ENCODE results near the gene WASHC3. TPM values are rescaled to one million over a fixed set of nuclear protein-coding genes. Genes with fewer than 3 reads are reported as not detected.
"Not testable (repeated sequence)": the region's sequence is repeated elsewhere in the genome, so short reads cannot be mapped to it uniquely, and the experiment has no call there.

WASHC3 gene
- total and polyA plus RNA-seq, 9 donors, result 24.8 to 72.8 (median 35.6) TPM

DNA sequence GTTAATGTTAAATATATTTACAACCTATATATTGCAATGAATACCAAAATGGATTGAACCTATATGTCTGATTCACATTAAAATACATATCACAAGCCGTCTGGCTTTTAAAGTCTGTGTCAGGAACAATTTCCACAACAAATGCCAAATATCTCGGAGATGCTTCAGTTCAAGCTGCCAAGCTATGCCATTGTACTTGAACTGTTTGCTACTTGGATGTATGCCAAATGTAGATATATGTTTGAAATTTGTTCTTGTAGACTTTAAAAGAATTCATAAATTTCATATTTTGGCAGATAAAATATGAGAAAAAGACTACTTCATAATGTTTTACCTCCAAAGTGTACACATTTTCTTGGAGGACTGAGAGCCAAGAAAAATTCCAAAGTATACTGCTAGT, 37.0 kb downstream of the WASHC3 start:
- Histone ChIP-seq H3K27me3 (no peaks in the 10 kb centered on the region), H3K9me3 (no peaks in the 10 kb centered on the region), H3K4me3 (no peak overlapping the region), H3K27ac (no peak overlapping the region), H3K4me1 (ENCODE audit: insufficient read depth) (peaks cover 6% of the 10 kb centered on the region), H3K36me3 (no peaks in the 10 kb centered on the region)
- no peak for DNase-seq
- no peak for TF ChIP-seq POLR2A (IDR thresholded peaks at IDR 0.05)
- TF ChIP-seq, protein P1, sequence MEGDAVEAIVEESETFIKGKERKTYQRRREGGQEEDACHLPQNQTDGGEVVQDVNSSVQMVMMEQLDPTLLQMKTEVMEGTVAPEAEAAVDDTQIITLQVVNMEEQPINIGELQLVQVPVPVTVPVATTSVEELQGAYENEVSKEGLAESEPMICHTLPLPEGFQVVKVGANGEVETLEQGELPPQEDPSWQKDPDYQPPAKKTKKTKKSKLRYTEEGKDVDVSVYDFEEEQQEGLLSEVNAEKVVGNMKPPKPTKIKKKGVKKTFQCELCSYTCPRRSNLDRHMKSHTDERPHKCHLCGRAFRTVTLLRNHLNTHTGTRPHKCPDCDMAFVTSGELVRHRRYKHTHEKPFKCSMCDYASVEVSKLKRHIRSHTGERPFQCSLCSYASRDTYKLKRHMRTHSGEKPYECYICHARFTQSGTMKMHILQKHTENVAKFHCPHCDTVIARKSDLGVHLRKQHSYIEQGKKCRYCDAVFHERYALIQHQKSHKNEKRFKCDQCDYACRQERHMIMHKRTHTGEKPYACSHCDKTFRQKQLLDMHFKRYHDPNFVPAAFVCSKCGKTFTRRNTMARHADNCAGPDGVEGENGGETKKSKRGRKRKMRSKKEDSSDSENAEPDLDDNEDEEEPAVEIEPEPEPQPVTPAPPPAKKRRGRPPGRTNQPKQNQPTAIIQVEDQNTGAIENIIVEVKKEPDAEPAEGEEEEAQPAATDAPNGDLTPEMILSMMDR (IDR thresholded peaks at IDR 0.05), result no peak
- TF ChIP-seq EP300 (IDR thresholded peaks at IDR 0.05), result no peak
- WGBS, 3 donors, result 28 to 39% (median 37%) methylated on average over 2 of the region's 2 CpGs
- intact Hi-C loops (cut with DNase I), result no loop called here

- Histone ChIP-seq H3K4me3 (no peak overlapping the region), H3K36me3 (no peaks in the 10 kb centered on the region), H3K4me1 (ENCODE audit: insufficient read depth) (peaks cover 6% of the 10 kb centered on the region), H3K9me3 (no peaks in the 10 kb centered on the region), H3K27me3 (no peaks in the 10 kb centered on the region), H3K27ac (no peak overlapping the region)
- no peak for TF ChIP-seq EP300 (IDR thresholded peaks at IDR 0.05)
- TF ChIP-seq, protein P1 (IDR thresholded peaks at IDR 0.05), result no peak
- no peak for TF ChIP-seq POLR2A (IDR thresholded peaks at IDR 0.05)
- 22 to 33% (median 25%) methylated on average over 3 of the region's 3 CpGs for WGBS, 3 donors
- DNase-seq, result no peak
- intact Hi-C loops (cut with DNase I), result no loop called here
Measured at GRCh38 chr12:102023343-102023930, 38.4 kb downstream of the WASHC3 start.

DNA sequence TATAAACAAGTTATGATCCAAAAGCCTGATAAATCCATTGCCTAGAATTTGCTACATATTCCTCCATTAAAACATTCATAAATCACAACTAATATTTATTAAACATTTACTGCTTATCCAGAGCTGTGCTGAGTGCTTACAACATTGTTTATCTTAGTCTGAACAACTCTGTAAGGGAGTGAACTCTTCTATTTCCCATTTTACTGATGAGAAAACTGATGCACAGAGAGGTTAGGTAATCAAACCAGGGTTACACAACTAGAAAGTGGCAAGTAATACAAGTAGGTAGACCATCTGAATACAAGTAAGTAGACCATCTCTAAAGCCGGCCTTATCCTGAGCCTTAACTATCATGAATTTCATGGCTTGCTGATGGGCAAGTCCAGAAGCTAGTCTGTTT, 39.5 kb downstream of the WASHC3 start:
- intact Hi-C loops (cut with DNase I), result no loop called here

GRCh38 chr12:102021540-102022246, 40.1 kb downstream of the WASHC3 start:
- H3K27me3 ChIP-seq, result no peaks in the 10 kb centered on the region
- intact Hi-C loops (cut with DNase I), result no loop called here
- no peak overlapping the region for H3K4me3 ChIP-seq
- DNase-seq, result no peak
- H3K4me1 ChIP-seq (ENCODE audit: insufficient read depth), result peaks cover 6% of the 10 kb centered on the region
- H3K9me3 ChIP-seq, result no peaks in the 10 kb centered on the region
- no peaks in the 10 kb centered on the region for H3K36me3 ChIP-seq
- WGBS, 3 donors, result 62 to 76% (median 75%) methylated on average over 2 of the region's 2 CpGs
- H3K27ac ChIP-seq, result no peak overlapping the region
- TF ChIP-seq, protein P1 (IDR thresholded peaks at IDR 0.05), result no peak
- TF ChIP-seq POLR2A (IDR thresholded peaks at IDR 0.05) (no peak), EP300 (IDR thresholded peaks at IDR 0.05) (no peak)

More for the DNA sequence above, 39.5 kb downstream of the WASHC3 start:
- 91 to 95% (median 92%) methylated on average over 1 of the region's 1 CpG for whole genome bisulfite sequencing, 3 donors
- peaks cover 6% of the 10 kb centered on the region for H3K4me1 ChIP-seq (ENCODE audit: insufficient read depth)
- H3K36me3 ChIP-seq, result no peaks in the 10 kb centered on the region
- no peaks in the 10 kb centered on the region for H3K9me3 ChIP-seq
- no peak overlapping the region for H3K27ac ChIP-seq
- H3K27me3 ChIP-seq, result no peaks in the 10 kb centered on the region
- TF ChIP-seq EP300 (IDR thresholded peaks at IDR 0.05) (no peak), POLR2A (IDR thresholded peaks at IDR 0.05) (no peak)
- TF ChIP-seq, protein P1 (IDR thresholded peaks at IDR 0.05), result no peak
- no peak overlapping the region for H3K4me3 ChIP-seq
- DNase-seq, result no peak

GRCh38 chr12:102018607-102019006, 43.2 kb downstream of the WASHC3 start:
- H3K27me3 ChIP-seq; H3K4me1 ChIP-seq (ENCODE audit: insufficient read depth); H3K4me3 ChIP-seq; H3K9me3 ChIP-seq; intact Hi-C loops (cut with DNase I); DNase-seq; H3K36me3 ChIP-seq; H3K27ac ChIP-seq: not testable (repeated sequence)
- WGBS, 3 donors, result 99% methylated on average over 5 of the region's 5 CpGs
